COLO668 (cell line): ENCODE data around the gene ALG6.
"Not testable (repeated sequence)": the region's sequence is repeated elsewhere in the genome, so short reads cannot be mapped to it uniquely, and the experiment has no call there.

Source experiments
- DNase-seq: peaks from one replicate; lab custom pipeline; 2025; ENCODE audit not compliant: unreplicated experiment; lab: John Stamatoyannopoulos, UW

The ALG6 gene

DNA sequence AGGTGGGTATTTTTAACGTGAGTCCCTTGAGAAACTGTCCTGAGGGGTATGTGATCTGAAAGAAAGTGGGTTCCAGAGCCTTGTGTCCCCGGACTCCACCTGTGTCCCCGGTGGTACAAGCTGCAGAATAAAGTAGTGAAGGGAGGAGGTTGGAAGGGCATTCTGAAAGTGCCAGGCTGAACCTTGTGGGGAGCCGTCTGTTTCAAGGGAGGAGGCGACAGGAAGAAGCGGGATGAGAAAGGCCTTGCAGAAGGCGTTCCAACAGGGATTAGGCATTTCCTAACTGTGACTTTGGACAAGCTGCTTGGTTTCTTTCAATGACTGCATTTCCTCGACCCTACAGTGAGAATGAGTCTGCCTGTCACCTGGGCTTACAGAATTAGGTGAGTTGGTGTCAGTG, 39.3 kb upstream of the ALG6 start:
- DNase-seq, result no peak

DNA sequence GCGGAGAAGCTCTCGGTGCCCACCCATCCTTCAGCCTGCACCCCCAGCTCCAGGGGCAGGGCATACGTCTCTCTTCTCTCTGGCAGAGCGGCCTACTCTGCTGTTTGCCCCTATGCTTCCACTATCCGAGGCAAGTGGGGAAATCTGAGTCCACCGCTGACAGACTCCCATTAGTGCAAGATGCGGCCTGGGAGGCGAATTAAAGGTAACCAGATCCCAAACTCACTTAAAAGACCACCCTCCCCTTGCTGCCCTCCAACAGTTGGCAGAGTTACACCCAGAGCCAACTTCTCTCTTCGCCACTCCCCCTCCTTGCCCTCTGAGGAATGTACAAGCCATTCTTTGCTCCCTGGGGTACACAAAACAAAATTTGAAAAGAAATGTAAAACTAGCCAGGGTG, 38.6 kb upstream of the ALG6 start:
- DNase-seq, result no peak

DNA sequence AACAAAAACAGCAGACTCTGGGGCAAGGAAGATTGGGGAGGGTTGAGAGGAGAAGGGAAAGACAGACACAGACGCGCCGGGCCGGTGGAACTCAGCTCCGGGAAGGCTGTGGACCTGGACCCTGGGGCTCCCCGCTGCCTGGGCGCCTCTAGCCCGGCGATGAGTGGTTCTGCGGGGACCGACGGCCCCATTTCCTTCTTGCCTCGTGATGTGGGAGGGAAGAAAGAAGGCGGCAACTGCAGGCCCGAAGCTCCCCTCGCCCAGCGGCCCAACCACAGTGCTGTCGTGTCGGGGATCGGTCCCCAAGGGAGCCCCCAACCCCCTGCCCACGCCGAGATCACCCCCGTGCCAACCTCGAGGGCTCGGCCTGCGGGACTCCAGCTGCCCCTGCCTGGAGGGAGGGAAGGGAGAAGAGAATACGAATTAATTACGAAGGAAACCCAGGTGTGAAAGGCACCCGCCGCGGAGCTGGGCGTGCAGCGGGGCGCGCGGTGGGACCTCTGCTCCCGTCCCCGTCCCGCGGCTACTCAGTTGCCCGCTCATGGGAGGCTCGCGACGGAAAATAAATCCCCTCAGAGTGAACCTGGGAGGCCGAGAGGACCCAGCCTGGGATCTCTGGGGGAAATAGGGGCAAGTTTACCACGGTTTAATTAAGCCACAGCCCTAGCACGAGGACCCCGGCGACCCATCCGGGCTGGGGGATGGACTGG, 37.7 kb upstream of the ALG6 start:
- no peak for DNase-seq

DNA sequence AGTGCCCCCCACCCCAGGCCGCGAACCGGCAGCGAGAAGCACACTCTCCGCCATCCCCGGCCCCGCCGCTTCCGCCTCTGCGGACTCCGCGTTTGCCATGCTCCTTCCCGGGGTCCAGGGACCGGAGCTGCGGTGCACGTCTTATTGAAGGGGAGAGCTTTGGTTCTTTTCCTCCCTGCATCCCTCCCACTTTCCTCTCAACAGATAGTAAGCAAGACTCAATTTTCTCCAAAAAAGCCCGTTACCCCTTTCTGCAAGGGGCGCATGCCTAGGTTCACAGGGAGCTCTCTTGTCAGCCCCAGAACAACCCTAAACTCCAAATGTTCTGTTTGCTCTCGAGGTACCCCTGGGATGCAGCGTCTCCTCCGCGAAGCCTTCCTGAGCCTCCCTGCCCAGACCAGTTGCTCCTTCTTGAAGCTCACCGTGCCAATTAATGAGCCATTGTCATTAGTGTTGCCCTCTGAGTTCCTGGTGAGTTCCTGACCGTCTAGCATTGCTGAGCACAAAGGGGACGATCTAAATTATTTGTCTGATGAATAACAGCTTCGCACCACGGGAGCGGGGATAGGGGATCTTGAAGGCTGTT, 37.0 kb upstream of the ALG6 start:
- no peak for DNase-seq

DNA sequence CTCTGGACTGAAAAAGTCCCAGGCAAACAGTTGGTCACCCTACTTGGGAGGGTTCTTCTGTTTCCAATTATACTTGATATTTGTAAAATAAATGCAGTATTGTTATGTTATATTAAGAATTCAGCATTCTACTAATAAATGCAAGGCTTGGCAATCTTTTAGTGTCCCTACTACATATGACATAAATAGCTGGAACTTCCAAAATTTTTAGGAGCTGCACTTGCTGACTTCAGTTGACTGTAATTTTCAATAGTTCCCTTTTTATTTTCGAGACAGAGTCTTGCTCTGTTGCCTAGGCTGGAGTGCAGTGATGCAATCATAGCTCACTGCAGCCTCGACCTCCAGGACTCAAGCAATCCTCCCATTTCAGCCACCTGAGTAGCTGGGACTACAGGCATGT, 25.0 kb upstream of the ALG6 start:
- no peak for DNase-seq

DNA sequence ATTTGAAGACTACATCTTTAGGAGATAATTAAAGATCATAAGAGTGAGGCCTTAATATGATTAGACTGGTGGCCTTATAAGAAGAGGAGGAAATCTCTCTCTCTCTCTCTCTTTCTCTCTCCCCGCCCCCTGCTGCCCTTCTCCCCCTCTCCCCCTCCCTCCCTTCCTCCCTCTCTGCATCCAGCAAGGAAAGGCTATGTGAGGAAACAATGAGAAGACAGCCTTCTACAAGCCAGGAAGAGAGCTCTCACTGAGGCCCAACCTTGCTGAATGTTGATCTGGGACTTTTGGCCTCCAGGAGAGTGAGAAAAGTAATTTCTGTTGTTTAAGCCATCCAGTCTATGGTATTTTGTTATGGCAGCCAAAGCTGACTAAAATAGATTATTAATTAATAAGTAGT, 23.5 kb upstream of the ALG6 start:
- DNase-seq, result no peak

DNA sequence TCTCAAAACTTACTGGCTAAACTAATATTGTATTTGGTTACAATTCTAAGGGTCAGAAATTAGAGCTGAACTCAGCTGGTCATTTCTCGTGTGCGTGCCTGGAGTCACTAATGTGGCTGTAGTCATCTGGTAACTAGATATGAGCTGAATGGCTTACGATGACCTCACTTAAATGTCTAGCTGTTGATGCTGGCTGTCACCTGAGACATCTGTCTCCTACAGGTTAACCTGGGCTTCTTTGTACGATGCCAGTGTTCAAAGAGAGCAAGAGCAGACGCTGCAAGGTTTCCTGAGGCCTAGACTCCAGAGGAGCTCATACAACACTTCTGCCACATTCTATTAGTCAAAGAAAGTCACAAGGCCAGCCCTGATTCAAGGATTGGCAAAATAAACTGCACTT, 17.1 kb upstream of the ALG6 start:
- DNase-seq, result no peak

DNA sequence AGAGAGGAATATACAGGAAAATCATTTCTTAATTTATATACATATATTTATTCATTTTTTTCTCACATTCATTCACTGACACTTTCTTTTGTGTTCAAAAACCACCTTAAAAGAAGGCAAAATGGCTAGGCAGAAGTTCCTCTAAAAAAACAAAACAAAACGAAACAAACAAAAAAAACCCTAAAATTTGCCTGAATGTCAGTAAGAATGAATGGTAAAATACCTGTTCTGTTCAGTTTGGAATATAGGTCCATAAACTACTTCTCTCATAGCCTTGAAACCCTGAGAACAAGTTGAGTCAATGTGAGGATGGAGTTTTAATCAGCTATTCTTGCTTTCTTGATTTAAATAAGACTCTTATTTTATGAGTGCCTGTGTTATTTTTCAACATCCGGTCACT, 14.7 kb upstream of the ALG6 start:
- no peak for DNase-seq

DNA sequence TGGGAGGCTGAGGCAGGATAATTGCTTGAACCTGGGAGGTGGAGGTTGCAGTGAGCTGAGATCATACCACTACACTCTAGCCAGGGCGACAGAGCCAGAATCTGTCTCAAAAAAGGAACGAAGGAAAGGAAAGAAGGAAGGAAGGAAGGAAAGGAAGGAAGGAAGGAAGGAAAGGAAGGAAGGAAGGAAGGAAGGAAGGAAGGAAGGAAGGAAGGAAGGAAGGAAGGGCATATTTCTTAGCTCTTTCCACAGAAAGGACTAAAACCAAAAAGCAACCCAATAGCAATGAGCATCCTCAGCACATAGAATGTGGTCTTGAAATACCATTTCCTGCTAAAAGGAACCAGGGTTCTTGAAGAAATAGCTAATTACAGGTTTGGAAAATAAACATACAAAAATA, 11.2 kb upstream of the ALG6 start:
- DNase-seq, result not testable (repeated sequence)

DNA sequence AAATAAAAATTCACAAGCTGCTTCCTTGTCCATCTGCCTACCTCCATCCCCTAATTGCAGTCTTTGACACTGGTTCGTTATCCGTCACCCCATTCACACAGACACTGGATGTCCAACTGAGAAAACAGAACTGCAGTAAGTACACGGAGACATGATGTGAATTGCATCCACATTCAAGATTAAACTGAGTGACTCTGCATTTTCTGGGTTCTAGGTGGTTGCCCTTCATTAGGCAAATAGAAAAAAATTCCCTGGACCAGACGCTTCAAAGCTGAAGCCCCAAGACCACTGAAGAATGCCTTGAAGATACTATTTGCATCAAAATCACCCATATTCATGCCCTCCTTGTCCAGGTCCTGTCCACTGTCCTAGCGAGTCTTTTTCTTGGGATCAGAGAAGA, 7.9 kb upstream of the ALG6 start:
- no peak for DNase-seq

DNA sequence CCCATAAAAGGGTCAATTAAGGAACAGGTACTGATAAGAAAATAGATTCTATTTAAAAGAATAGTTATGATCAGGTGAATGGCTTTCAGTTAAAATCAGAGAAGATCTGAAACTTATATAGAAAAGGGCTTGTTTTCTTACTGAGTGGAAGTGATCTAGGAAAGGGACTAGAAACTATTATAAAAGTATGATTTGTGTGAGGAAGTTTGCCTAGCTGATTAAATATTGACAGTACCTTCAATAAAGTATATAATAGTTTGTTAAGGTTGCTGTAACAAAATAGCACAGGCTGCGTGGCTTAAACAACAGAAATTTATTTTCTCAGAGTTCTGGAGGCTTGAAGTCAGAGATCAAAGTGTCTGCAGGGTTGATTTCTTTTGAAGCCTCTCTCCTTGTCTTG, 5.4 kb upstream of the ALG6 start:
- DNase-seq, result no peak

DNA sequence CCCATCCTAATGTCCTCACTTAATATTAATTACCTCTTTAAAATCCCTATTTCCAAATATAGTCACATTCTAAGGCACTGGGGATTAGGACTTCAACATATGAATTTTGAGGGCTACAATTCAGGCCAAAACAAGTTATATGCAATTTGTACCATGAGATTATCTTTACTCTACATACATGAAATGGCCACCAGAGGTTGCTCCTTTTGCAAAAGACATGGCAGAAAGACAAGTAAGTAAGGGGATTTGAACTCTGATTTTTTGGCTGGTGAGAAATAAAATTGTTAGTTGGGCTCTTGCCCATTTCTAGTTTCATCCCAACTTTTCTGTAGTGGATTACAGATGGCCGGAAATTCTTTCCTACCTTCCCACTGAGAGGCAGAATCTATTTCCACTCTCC, 4.8 kb upstream of the ALG6 start:
- no peak for DNase-seq

DNA sequence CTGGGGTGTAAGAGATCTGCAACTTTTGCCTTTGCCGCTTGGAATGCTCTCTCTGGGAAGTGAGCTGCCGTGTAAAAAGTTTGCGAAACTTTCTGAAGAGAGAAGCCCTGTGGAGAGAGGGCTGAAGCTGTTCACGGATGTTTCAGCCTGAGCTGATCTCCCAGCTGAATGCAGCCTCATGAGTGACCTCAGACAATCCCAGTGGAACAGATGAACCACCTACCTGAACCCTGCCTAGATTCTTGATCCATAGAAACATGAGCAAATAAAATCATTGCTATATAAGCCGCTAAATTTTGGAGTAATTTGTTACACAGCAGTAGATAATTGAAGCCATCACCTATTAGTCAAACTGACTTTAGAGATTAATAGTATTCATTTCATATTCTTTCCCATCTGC, 4.4 kb upstream of the ALG6 start:
- DNase-seq, result no peak

DNA sequence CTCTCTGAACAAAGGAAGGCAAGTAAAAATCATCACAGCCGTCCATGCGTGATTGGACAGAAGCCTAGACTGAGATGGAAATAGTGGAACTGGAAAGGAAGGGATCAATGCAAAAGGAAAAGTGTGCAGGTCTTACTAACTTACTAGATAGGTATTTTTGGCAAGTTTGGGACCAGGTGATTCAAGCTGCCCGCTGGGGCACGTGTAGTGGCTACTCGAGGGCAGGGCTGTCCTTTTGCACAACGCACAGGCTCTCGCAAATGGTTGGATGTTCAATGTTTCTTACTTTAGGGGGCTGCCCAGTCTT, 566 bp upstream of the ALG6 start:
- no peak for DNase-seq

DNA sequence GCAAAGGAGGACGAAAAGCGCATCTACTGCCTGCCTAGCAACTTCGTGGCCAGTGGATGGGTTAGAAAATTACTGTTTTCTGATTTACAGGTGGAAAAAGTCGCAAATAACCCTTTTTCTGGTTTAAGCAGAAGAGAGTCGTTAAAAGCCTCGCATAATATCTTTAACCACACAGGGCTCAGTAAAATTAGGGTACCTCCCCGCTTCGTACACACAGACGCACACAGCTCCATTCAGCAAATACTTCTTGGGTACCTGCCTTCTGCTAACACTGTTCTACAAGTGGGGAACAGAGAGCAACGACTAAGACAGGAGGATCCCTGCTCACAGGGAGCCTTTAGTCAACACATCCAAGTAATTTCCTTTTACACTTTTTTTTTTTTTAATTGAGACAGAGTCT, 704 bp downstream of the ALG6 start:
- no peak for DNase-seq

DNA sequence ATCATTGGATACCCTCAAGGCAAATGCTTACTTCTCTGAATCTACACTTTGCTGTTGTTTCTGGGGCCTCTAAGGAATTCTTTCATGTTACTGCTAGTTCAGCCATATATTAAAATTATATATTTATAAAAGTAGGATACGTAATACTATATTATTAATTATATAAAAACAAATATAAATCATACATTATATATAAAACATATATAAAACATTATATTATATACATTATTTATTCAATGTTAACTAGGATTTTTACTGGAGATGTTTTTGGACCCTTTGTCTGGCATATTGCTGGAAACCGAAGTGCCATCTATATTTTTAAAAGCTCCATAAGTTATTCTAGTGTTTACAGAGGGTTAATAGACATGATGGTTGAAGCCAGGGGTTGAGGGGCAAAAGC, 12.2 kb downstream of the ALG6 start:
- DNase-seq, result no peak

DNA sequence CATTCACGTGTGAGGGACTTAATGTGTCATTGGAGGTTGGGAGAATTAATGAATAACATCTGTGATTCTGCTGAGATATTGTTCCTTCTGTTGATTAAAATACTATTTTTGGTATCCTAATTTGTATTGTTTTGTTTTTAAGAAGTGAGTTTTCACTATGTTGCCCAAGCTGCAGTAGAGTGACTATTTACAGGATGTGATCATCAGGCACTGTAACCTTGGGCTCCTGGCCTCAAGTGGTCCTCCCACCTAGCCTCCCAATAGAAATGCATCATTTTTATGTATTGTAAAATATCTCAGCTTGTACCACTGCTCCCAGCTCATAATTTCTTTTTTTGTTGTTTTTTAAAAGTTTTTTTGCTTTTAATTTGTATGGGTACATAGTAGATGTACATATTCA, 14.3 kb downstream of the ALG6 start:
- no peak for DNase-seq

DNA sequence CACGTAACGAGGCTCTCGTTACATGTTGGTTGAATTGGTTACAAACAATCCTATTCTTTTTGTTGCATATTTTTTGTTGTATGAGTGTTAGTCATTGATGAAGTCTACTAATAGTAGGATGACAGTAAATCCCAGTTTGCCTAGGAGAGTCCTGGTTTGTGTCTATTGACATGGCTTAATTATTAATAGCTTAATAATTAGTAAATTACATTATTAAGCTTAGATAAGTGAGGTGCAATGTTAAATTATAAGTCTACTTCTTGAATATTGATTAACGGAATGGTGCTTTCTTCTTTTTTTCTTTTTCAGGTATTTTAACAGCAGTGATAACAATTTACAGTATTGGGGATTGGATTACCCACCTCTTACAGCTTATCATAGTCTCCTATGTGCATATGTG, 34.5 kb downstream of the ALG6 start:
- no peak for DNase-seq

DNA sequence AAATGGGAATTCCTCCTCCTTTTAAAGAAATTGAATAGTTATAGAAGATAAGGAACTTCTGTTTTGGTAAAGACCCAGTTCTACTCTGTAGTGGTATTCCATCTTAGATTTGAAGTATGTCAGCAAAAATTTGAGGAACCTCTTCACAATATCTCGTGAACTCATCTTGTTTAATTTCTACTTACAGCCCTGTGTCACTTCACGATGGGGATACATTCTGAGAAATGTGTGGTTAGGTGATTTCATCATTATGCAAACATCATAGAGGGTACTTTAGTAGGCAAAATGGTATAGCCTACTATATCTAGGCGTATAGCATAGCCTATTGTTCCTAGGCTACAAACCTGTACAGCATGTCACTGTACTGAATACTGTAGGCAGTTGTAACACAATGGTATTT, 36.0 kb downstream of the ALG6 start:
- DNase-seq, result no peak

DNA sequence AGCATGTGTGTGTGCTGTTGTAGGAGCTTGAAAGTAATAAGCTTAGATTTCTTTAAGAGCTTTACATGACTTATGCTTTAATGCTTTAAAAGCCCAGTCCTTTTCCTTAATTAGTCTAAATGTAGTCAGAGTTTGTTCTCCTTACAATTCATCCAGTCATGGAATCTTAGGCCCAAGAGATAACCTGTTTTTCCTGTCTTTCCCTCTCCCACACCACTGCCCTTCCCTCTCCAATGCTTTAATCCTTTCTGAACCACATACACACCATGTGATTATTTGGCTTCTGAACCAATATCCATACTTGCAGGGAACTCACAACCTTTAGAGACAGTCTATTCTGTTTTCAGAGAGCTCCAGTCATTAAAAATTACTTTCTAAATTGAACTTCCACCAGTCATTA, 37.6 kb downstream of the ALG6 start:
- no peak for DNase-seq

DNA sequence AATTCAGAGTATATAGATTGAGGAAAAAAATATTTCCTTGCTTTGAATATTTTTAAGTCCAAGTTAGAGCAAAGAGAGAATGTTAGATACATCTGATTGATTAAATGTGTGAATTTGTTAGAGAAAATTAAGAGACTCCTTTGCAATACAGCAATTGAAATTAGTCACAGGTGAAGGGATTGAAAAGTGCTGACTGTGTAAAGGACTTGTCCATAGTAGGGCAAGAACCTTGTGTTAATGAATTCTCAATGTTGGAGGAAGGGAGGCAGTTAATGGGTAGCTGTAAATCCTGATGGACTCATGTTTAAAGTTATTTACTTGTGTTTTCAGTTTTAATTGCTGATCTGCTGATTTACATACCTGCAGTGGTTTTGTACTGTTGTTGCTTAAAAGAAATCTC, 38.6 kb downstream of the ALG6 start:
- DNase-seq, result no peak

DNA sequence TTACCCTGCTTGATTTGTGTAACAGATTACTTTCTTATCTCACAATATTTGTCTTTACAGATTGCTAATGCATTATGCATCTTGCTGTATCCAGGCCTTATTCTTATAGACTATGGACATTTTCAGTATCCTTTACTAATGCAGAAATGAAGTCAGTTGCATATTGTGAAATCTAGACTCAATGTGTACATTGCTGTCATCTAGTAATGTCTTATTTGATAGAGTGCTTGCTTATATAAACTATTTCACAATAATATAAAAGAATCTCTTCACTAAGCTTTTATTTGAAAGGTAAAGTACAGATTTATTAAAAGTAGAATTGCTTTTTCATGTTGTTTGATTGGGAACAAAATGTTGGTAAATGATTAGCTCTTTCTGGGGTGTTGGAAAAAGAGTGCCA, 39.6 kb downstream of the ALG6 start:
- no peak for DNase-seq

DNA sequence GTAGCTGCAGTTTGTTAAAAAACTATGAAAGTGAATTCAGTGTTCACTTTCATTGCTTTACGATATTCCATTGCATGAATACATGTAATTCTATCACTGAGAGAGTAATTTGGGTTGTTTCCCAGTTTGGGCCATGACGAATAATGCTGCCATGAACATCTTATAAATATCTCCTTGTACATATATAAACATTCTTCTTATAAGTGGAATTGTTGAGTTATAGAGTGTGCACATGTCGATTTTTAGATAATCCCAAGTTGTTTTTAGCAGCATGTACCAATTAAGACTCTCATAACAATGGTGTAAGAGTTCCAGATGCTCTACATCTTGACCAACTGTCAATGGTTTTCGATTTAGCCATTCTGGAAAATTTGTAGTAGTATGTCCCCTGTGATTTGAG, 40.9 kb downstream of the ALG6 start:
- DNase-seq, result no peak

DNA sequence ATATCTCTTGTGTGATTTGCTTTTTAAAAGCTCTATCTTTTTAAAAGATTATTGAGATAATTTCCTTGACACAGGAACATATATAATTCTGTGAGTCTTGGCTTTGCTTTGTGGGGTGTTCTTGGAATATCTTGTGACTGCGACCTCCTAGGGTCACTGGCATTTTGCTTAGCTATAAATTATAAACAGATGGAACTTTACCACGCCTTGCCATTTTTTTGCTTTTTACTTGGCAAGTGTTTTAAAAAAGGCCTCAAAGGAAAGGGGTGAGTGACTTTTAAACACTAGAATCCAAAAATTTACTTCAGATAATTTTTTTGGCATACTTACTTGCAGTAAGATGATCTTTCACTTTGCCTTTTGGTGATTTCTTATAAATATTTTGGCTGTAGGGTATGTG, 43.6 kb downstream of the ALG6 start:
- no peak for DNase-seq
